Activated T-cell treated with anti-CD3 and anti-CD28 coated beads, Interleukin-2, amount 50 U/mL, for 1 hour (primary cell): ENCODE data around the gene GIPC1.
"Not testable (repeated sequence)": the region's sequence is repeated elsewhere in the genome, so short reads cannot be mapped to it uniquely, and the experiment has no call there.

Source experiments
- DNase-seq: peaks from one replicate; pipeline ENCODE4 v3.0.0-alpha.2; 2020

Gene GIPC1

DNA sequence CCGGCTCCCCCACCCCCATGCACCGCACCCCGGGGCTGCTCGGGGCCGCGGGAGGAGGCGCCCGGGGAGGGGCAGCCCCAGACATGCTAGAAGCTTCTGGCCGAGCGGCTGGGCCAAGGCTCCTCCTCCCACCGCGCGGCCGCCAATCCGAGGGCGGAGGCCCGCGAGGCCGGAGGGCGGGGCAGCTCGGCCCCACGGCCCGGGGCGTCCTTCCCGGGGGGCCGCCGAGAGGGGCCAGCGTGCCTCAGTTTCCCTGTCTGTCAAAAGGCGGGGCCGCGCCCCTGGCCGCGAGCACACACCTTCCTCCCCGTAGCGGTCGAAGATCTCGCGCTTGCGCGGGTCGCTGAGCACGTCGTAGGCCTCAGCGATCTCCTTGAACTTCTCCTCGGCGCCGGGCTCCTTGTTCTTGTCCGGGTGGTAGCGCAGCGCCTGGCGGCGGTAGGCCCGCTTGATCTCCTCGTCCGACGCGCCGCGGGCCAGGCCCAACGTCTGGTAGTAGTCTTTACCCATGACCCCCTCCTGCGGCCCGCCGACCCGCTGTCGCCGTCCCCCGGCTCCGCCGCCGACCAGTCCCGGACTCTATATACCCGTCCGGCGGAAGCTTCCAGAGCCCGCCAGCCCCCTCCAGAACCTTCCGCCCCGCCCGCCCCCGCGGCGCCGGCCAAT lies 22.0 kb upstream of the GIPC1 start, which contains the start of gene DNAJB1:
Gene DNAJB1 (minus strand): TSS at position 558 of the 666 bp plus-strand sequence. CDS start 48 bp downstream, at position 510.
- DNase-seq = no peak

DNA sequence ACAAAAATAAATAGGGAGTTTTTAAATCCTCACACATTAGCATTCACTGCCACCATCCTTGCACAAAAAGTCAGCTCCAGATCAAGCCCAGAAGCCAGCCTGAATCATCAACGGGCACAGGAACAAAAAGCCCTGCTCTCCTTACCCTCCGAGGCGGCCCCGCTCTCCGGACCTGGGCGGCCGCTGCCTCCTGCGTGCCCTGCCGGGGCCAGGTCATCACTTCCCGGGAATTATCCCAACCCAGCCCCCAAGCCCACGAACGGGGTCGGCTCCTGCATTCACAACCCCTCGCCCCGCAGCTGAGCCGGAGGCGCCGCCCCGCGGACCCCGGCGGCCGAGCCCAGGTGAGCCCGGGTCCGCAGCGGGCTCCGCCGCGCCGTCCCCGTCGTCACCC lies 21.5 kb upstream of the GIPC1 start:
- DNase-seq = peak; percentile 38

DNA sequence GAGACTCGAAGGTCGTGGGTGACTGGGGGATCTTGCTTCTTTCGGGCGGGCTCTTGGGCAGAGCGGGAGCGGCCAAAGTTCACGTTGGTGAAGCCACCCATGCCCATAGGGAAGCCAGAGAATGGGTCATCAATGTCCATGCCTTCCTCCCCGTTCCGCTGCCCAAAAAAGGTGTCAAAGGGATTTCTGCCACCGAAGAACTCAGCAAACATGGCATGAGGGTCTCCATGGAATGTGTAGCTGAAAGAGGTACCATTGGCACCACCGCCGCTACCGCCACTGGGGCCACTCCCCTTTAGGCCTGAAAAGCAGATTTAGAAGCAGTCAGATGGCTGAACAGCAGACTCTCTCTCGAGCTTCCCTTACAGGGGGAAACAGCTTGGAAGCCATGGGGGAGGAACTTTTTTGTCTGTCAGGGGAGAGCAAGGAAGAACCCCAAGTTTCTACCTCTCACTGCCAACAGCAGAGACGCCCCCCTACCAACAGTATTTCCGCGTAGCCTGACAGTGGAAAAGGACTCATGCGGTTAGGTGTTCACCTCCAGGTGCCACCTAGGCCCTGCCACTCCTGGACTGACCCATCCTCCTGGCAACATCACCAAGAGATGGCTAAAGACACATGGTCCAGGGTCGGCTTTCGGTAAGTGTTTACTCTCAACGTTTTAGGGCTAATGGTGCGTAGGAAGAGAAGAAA lies 21.0 kb upstream of the GIPC1 start:
- no peak for DNase-seq

DNA sequence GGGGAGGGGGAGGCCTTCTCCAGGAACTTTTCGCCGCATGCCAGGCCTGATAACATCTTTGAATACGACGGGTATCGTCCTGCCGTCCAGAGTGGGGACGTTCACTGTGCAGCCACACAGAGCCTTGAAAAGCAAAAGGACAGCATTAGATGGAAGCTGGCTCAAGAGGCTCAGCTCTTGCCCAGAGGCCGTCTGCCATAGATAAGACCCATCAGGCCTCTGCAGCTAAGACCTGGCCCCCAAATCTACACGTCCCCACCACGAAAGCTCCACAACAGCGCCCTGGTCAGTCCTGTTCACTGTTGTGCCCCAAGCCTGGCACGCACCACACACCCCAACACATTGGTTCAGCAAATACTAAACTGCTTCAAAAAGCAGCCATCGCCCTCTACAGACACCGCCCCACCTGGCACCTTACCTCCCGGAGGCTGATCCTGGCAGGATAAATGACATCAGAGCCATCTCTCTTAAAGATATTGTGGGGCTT lies 20.2 kb upstream of the GIPC1 start:
- no peak for DNase-seq

DNA sequence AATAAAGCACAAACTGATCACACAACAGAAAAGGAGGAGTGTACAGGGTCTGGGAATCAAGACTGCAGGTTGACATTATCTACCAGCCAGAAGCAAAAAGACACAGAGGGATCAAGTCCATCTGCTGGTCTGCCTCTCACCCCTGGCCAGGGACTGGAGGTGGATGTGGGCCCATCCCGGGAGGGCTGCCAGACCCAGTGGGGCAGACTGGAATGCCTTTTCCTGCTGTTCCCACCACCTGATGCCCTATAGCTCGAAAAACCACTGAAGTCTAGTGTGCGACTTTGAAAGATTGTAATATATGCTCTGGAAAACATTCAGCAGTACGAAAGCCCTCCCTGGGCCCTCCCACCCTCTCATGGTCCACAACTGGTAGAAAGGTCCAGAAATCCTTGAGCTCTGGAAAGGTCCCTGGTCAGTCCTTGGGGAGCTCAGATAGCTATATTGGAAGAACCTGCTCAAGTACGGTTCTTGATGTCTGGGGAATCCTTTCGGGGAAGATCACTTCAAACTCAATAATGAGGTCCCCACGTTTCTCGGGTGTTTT lies 19.6 kb upstream of the GIPC1 start:
- no peak for DNase-seq

DNA sequence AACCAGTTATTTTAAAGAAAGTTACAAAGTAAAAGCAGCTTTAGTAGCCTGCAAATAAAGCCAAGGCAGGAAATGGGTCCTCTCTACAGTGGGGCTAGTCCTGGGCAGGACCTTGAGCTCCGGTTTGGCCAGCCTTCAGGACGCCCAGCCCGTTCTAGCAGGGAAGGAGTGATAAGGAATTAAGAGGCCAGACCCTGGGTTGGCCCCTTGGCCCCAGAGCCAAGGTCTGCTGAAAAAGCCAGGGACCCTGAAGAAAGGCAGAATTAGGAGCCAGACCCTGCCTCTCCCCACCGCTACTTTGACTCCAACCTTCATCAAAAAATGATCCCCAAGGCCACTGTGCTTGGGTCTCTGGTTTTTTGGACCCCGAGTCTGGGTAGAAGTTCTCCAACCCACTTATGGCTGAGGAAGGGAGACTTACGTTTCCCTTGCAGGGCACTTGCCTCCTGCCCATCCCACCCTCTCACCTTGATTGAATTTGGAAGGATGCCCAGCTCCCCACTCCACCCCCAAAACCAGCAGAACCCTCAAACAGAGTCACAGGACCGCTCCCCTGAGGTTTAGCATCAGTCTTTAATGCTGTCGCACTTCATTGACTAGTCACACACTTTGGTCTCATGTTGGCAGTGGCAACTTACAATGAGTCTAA lies 18.4 kb upstream of the GIPC1 start:
- DNase-seq = no peak

DNA sequence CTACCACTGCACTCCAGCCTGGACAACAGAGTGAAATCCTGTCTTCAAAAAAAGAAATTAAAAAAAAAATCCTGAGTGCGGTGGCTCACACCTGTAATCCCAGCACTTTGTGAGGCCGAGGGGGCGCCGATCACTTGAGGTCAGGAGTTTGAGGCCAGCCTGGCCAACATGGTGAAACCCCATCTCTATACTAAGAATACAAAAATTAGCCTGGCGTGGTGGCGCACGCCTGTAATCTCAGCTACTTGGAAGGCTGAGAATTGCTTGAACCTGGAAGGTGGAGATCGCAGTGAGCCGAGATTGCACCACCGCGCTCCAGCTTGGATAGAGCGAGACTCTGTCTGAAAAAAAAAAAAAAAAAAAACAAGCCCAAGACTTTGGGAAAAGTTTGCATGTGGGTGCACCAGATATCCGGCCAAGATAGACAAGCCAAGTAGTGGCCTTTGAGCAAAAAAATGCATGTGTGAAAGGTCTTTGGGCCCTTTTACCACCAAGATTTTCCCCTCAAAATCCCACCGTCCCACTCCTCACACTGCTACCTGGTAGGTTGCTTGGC lies 16.6 kb upstream of the GIPC1 start:
- no peak for DNase-seq

DNA sequence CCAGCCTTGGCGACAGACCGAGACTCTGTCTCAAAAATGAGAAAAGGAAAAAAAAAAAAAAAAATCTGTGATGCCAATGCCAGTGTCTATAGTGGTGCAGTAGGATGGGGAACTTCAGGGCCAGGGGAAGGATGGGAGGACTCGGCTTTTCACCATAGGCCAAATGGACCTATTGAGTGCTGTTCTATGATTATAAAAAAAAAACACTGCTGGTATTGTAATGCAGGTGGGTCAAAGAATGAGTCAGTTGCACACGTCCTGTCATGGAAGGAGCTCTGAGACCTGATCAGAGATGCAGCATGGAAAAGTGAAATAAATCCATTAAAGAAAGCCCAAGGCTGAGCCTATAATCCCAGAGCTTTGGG lies 15.3 kb upstream of the GIPC1 start:
- no peak for DNase-seq

DNA sequence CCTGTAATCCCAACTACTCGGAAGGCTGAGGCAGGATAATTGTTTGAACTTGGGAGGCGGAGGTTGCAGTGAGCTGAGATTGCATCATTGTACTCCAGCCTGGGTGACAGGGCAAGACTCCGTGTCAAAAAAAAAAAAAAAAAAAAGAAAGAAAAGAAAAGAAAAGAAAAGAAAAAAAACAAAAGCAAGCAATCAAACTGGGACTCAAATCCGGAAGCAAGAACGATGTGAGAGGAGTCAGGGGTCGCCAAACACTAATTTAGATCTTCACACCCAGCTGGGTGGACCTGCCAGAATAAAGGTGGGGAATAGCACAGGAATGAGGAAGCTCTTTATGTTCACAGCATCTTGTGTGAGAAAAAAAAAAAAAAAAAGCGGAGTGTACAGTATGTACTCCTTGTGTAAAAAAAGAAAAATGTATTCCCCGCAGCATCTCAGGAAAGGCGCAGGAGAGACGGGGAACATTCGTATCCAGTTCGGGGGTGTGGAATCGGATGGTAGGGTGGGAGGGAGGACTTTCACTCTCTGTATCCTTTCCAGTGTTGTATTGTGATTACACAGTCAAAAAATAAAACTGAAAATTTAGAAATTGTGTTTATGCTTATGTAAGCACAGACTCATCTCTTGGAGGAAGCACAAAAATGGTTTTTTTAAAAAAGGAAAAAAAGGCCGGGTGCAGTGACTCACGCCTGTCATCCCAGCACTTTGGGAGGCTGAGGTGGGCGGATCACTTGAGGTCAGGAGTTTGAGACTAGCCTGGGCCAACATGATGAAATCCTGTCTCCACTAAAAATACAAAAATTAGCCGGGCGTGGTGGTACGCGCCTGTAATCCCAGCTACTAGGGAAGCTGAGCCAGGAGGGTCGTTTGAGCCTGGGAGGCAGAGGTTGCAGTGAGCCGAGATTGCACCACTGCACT lies 14.6 kb upstream of the GIPC1 start:
- no peak for DNase-seq

DNA sequence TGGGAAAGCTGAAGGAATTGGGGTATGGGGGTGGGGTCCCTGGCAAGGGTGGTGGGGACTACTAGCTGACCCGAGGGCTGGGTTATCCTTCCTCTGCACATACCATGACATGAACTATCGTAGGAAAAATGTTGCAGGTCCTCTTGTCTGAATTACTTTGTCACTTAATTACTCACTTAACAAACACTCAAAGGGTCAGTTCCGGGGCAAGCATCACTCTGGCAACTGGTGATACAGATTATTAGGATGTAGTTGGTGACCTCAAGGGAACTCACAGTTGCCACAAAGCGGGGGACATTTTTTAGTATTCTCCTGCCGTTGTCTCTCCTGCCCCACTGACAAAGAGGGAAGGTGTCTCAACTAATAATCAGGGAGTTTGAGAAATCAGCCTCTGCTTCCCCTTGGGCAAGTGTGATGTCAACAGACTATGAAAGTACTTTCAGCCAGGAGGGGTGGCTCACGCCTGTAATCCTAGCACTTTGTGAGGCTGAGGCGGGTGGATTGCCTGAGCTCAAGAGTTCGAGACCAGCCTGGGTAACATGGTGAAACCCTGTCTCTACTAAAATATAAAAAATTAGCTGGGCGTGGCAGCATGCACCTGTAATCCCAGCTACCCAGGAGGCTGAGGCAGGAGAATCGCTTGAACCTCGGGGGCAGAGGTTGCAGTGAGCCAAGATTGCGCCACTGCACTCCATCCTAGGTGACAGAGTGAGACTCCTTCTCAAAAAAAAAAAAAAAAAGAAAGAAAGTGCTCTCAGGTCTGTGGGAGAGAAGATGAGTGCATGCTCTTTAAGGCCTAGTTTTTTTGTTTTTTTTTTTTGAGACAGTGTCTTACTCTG lies 12.0 kb upstream of the GIPC1 start:
- DNase-seq = no peak

DNA sequence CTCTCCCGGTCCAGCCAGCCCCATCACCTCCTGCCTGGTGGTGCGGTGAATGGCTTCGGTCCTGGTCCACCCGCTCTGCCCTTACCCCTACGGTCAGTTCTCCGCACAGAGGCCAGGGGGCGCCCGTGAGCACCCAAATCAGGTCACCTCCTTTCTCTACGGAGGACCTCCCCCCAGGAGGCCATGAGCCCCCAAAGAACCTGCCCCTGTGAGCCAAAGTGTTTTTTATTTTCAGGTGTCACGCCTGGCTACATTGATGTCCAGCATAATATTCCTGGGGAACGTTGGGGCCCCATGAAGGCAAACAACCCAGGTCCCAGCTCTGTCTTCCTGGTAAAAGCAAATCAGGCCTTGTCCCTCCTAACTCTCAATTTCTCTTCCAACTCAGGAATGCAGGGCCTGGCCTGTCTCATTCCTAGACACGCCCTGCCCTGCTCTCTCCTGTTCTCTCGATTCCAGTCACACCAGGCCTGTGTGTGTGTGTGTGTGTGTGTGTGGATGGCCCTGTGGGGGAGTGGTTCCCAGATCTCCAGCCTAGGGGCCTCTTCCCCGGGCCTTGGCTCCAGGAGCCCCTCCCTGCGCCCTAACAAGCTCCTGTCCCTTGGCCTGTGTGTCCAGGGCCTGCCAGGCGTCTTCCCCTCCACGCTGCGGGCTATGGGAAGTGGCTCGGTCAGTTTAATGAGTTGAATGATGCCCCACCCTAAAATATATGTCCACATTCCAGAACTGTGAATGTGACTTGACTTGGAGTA lies 9.7 kb upstream of the GIPC1 start:
- peak; percentile 78 for DNase-seq

DNA sequence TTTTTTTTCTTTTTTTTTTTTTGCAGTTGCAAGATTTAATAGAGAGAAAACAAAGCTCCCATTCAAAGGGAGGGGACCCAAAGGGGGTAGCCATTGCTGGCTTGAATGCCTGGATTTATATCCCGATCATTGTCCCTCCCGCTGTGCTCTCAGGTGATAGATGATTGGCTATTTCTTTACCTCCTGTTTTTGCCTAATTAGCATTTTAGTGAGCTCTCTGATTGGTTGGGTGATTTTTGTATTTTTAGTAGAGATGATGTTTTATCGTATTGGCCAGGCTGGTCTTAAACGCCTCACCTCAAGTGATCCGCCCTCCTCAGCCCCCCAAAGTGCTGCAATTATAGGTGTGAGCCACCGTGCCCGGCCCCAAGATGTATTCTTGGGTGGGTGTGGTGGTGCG lies 8.6 kb upstream of the GIPC1 start:
- DNase-seq = not testable (repeated sequence)

DNA sequence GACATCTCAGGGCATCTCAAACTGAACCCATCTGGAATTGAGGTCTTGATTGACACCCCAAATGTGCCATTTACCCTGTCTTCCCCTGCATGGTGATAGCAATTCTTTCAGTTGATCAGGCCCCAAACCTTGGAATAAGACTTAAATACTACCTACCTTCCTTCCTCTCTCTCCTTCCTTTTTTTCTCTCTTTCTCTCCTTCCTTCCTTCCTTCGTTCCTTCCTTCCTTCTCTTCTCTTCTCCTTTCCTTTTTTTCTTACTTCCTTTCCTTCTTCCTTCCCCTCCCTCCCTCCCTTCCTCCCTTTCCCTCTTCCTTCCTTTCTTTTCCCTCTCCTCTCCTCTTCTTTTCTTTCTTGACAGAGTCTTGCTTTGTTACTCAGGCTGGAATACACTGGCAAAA lies 7.4 kb upstream of the GIPC1 start:
- no peak for DNase-seq

DNA sequence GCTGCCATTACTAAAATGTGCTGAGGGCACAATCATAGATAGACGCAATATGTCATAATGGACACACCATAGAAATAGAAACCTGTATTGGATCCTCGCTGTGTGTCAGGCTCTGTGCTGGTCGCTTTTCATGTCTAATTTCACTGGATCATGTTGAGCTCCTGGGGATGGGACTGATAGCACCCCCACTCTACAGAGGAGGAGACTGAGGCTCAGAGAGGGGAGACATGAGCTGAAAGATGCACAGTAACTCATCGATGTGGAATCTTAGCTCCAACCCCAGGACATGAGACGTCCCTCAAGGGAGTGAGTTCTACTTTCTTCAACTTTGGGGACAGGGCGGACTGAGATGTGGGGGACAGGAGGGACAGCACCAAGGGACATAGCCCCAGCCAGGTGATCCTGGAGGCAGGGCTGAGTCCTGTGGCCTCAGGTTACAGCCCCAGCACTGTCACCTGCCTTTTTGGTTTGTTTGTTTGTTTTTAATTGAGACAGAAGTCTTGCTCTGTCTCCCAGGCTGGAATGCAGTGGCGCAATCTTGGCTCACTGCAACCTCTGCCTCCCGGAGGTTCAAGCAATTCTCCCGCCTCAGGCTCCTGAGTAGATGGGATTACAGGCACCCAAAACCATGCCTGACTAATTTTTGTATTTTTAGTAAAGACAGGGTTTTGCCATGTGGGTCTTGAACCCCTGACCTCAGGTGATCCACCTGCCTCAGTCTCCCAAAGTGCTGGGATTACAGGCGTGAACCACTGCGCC lies 6.6 kb upstream of the GIPC1 start:
- no peak for DNase-seq

DNA sequence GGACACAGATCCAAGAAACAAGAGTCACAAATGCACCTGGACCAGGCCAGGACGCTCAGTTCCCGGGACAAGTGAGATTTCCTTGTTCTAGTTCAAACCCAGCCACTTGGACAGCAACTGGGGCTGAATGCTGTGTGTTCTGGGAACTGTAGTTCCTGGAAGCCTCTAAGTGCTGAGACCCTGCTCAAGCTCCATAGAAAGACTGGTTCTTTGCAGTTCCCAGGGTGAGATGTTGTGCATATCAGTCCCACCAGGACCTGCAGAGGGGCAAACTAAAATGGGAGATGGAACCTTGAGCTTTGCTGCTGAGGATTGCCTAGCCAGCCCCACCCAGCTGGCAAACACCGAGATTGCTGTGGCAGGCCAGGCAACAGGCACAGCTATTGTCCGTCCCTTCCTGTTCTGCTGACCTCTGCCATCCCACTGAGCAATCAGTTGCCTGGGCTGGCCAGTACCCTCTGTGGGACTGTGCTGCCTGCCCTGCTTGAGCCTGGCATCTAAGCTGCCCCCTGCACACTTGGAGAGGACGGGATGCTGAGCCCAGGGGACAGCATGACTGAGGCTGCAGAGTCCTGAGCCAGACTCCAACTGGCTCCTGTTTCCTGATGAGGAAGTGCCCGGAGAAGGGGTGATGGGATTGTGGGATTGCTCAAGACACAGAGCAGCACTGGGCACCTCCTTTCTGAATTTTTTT lies 1.4 kb upstream of the GIPC1 start:
- no peak for DNase-seq

DNA sequence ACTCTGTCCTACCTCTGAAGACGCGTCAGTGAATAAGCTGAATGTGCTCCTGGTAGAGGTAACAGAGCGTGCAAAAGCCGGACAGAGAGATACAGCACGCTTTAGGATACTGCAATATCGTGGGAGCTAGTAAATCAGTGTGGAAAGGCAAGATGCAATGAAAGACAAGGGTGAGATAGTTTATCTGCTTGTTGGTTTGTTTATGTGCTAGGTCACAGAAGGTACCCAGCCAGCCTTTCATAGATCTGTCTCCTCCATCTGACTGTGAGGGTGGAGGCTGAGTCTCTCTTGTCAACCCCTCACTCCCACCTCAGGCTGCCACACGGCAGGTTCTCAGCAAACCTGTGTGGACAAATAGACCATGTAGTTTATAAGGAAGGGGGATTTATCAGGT lies 904 bp upstream of the GIPC1 start:
- DNase-seq = no peak

DNA sequence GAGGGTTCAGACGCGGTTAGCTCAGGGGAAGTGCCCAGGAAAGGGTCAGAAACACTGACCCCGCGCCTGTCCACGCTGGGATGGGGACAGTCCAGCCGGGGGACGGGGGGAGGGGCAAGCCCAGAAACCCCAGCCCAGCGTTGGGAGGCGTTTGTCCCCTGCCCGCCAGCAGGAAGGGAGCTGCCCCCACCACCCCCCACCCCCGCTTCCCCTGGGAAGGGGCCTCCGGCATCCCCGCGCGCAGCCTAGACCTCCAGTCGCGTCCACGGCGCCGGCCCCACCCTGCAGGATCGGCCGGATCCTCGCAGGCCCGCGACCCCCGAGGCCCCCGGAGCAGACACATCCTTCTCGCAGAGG lies 277 bp downstream of the GIPC1 start:
- DNase-seq = no peak

DNA sequence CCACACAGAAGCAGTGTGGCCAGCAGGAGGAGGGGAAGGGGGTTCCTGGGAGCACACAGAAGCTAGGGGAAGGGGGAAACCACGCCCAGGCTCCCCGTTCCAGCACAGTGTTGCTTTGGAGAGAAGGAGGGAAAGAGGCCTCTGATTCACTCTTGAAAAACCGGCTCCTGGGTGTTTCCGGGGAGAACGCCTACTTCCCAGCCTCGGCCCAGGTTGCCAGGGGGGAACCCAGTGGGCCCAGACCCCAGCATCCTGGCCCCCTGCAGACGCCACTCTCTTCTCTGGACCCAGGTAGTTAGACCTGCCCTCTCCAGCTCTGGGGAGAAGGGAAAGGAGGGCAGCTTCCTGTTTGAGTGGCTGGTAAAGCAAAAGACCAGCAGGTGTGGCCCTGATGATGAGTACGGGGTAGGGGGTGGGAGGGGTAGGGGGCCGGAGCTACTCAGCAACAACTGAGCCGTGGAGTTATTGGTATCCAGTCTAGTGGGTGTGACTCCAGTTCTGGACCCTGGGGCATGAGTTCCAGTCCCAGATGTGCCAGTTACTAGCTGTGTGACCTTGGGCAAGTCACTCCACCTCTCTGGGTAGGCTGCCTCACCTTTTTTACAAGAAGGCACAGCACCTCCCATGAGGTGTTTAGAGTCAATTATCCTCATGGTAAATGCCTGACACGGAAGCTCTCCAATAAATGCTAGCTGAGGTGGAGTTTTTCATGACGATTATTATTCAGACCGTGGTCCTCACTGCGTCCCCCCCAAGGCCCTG lies 836 bp downstream of the GIPC1 start:
- no peak for DNase-seq

DNA sequence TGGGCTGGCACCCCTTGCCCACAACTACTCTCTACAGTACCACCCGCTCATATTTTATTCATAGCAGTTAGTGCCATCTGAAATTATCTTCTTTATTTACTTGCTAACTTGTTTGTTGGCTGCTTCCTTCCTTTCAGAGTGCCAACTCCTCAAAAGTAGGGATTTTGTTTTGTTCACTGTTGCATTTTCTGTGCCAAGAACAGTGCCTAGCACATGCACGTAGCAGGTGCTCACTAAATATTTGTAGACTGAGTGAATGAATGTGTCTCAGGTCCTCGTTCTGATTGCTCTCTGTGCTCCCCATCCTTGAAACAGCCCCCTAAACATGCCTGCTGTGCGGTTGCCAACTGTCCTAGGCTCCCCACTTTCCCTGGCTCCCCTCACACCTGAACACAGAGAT lies 1.5 kb downstream of the GIPC1 start:
- no peak for DNase-seq
